ENCODE measurements around the gene LSAMP. TPM values are rescaled to one million over a fixed set of nuclear protein-coding genes. Genes with fewer than 3 reads are reported as not detected.

Gene LSAMP
- total and polyA plus RNA-seq, 2 of the 4 experiments (the other 2 are of a cell fraction) = 7.9 to 8.0 TPM

DNA sequence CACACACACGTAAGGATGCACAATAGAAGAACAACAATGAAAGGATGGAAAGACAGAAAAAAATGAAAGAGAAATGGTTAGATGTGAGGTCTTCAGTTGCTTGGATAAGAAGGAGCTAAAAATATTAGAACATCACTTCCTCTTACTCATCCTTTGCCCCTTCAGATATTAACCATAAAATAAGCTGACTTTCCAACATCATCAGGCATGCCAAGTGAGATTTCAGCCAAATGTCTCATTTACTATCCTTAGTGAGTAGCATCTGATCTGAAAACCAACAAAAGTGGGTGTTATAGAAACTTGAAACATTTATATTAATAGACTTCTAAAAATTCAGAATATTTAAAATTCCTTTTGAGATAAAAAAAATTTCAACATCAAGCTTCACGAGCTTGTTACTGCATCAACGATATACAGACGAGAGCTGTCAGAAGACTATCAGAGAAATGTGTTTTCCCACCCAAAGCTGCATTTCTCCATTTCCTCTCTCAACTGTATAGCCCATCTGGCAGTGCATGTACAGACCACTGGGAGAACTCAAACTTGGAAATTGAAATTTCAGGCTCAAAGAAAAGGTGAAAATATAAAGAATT lies 25.4 kb upstream of the LSAMP start:
- Histone ChIP-seq H2BK120ac (ENCODE audit: low read depth, low read length) (no peak overlapping the region), H3K4me1 (ENCODE audit: control insufficient read depth, insufficient read depth, low read length) (no peaks in the 10 kb centered on the region), H2BK20ac (ENCODE audit: low read depth, low read length) (no peak overlapping the region), H3K4me3 (ENCODE audit: insufficient read depth, low read depth, low read length) (no peak overlapping the region), H4K20me1 (ENCODE audit: insufficient read depth, low read length) (no peaks in the 10 kb centered on the region), H3K14ac (replicated peaks; ENCODE audit: low read depth, low read length) (no peak overlapping the region), H3K79me1 (ENCODE audit: low read depth in 1 of 2, low read length in 2 of 2) (no peaks in the 10 kb centered on the region), H3K23ac (ENCODE audit: low read depth, low read length) (no peak overlapping the region), H3K9me1 (ENCODE audit: insufficient read depth, low read length) (no peaks in the 10 kb centered on the region), H3K18ac (ENCODE audit: low read depth, low read length) (no peak overlapping the region), H2AFZ (replicated peaks; ENCODE audit: low read length, poor library complexity) (no peak overlapping the region), H2AK9ac (replicated peaks; ENCODE audit: low read depth, low read length, poor library complexity) (no peak overlapping the region), H2BK15ac (ENCODE audit: low read depth, low read length) (no peak overlapping the region), H3K4ac (ENCODE audit: low read depth, low read length) (no peak overlapping the region), H4K8ac (ENCODE audit: low read depth in 2 of 2, low read length in 2 of 2) (no peak overlapping the region), H3K27ac (ENCODE audit: insufficient read depth, low read length) (no peak overlapping the region), H2BK5ac (ENCODE audit: low read depth, low read length, poor library complexity, severe bottlenecking) (peak overlapping the region; percentile 64), H4K5ac (ENCODE audit: low read depth, low read length) (no peak overlapping the region), H4K91ac (ENCODE audit: insufficient read depth, low read depth, low read length) (no peak overlapping the region), H3K4me2 (ENCODE audit: low read depth, low read length) (no peak overlapping the region), H3K56ac (ENCODE audit: extremely low read depth, insufficient read depth, low read length) (no peak overlapping the region), H3K9me3 (ENCODE audit: control insufficient read depth, insufficient read depth, low read length) (no peaks in the 10 kb centered on the region), H3K36me3 (ENCODE audit: control insufficient read depth, insufficient read depth, low read length) (no peaks in the 10 kb centered on the region), H2AK5ac (ENCODE audit: low read depth, low read length) (no peak overlapping the region), H3K27me3 (ENCODE audit: control insufficient read depth, insufficient read depth, low read length) (no peaks in the 10 kb centered on the region), H3K9ac (ENCODE audit: low read depth, low read length) (no peak overlapping the region)
- no TSS peak for BruUV-seq (replicated peaks)
- dilution Hi-C loops (cut with HindIII; ENCODE audit: low sequenced_read_pairs, unreplicated experiment) (no loop called here), intact Hi-C loops (cut with micrococcal nuclease) (no loop called here), in situ Hi-C loops (cut with MboI; ENCODE audit: low sequenced_read_pairs) (no loop called here)
- CTCF ChIA-PET = no interaction called here
- WGBS, 2 experiments (ENCODE audit: extremely low coverage in 2 of 2, insufficient read length in 1 of 2) = no CpG with 5 or more reads among the region's 4 CpGs
- ATAC-seq (ENCODE audit: low read depth) = no peak
- peak; percentile 24 for DNase-seq
- POLR2A ChIA-PET (ENCODE audit: unreplicated experiment) = no interaction called here
- TF ChIP-seq RAD21 (IDR thresholded peaks at IDR 0.05; ENCODE audit: low read length) (no peak), MAFK (IDR thresholded peaks at IDR 0.05; ENCODE audit: low read depth, low read length) (no peak), SMC3 (IDR thresholded peaks at IDR 0.05; ENCODE audit: low read depth, low read length) (no peak), FOS (IDR thresholded peaks at IDR 0.05; ENCODE audit: low read depth, low read length) (no peak)
- TF ChIP-seq, protein P1, sequence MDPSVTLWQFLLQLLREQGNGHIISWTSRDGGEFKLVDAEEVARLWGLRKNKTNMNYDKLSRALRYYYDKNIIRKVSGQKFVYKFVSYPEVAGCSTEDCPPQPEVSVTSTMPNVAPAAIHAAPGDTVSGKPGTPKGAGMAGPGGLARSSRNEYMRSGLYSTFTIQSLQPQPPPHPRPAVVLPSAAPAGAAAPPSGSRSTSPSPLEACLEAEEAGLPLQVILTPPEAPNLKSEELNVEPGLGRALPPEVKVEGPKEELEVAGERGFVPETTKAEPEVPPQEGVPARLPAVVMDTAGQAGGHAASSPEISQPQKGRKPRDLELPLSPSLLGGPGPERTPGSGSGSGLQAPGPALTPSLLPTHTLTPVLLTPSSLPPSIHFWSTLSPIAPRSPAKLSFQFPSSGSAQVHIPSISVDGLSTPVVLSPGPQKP (IDR thresholded peaks at IDR 0.05; ENCODE audit: borderline replicate concordance, low read depth, low read length) = no peak
